B cell (primary cell): ENCODE results near the gene SNRPE.

ENCODE experiments used
- EZH2 ChIP-seq: IDR thresholded peaks from 2 replicates; pipeline ENCODE4 v1.6.1; 2012; ENCODE audit warnings: borderline replicate concordance, low read depth, mild to moderate bottlenecking, moderate library complexity, low read length; ENCODE audit not compliant: insufficient read depth, poor library complexity, severe bottlenecking
- TF ChIP-seq, protein P1 (sequence below): fragments of 200-600 bp; IDR thresholded peaks from one replicate; pipeline ENCODE4 v1.8.0; 2022; ENCODE audit warnings: antibody characterized with exemption, mild to moderate bottlenecking

DNA sequence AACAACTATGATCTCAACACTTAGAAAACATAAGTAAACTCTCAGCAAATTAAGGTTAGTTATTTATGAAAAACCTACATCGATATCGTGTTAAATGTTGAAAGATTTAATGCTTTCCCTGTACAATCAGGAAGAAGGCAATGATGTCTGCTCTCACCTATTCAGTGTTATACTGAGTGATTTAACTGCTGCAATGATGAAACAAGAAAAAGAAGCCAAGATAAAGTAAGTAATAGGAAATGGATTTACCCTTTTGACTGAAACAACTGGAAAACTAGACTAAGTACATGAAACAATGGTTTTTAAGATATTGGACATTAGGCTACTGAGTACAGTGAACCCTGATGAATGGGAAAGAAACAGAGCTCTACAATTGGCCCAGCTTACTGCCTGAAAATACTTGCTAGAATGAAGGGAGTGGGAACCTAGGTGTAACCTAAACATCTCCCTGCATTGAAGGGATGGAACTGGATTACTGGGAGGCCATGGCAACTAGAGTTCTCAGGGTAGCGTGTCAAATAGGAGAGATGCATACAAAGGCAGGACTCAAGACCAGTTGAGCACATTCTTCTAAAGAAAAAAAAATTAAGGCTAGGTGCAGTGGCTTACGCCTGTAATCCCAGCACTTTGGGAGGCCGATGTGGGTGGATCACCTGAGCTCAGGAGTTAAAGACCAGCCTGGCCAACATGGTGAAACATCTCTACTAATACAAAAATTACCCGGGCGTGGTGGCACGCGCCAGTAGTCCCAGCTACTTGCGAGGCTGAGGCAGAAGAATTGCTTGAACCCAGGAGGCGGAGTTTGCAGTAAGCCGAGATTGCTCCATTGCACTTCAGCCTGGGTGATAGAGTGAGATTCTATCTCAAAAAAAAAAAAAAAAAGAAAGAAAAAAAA is 37.3 kb downstream of the SNRPE start:
- TF ChIP-seq, protein P1, sequence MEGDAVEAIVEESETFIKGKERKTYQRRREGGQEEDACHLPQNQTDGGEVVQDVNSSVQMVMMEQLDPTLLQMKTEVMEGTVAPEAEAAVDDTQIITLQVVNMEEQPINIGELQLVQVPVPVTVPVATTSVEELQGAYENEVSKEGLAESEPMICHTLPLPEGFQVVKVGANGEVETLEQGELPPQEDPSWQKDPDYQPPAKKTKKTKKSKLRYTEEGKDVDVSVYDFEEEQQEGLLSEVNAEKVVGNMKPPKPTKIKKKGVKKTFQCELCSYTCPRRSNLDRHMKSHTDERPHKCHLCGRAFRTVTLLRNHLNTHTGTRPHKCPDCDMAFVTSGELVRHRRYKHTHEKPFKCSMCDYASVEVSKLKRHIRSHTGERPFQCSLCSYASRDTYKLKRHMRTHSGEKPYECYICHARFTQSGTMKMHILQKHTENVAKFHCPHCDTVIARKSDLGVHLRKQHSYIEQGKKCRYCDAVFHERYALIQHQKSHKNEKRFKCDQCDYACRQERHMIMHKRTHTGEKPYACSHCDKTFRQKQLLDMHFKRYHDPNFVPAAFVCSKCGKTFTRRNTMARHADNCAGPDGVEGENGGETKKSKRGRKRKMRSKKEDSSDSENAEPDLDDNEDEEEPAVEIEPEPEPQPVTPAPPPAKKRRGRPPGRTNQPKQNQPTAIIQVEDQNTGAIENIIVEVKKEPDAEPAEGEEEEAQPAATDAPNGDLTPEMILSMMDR, result no peak
- no peak for TF ChIP-seq EZH2
